NT2/D1 (cell line): ENCODE data around the gene TSPYL4.

Source experiments
- SUZ12 ChIP-seq: IDR thresholded peaks from 2 replicates; pipeline ENCODE4 v1.6.1; 2011; ENCODE audit not compliant: insufficient read length, insufficient read depth; ENCODE audit errors: extremely low read depth
- ZNF274 ChIP-seq: IDR thresholded peaks from 2 replicates; pipeline ENCODE4 v1.6.1; 2011; ENCODE audit warnings: mild to moderate bottlenecking, low read depth, low read length

GRCh38 chr6:116247285-116247684, 6.6 kb downstream of the TSPYL4 start:
- TF ChIP-seq SUZ12: no peak
- no peak for TF ChIP-seq ZNF274
